IPS-11a (cell line): ENCODE data around the gene HCLS1.

Experiments
- H3K4me3 ChIP-seq: one replicate; pipeline ENCODE4 v1.5.1; 2013; ENCODE audit warnings: low read depth, low read length, control low read depth

HCLS1 gene

GRCh38 chr3:121658716-121659435 is 1.8 kb downstream of the HCLS1 start:
- no peak overlapping the region for H3K4me3 ChIP-seq

- H3K4me3 ChIP-seq: no peak overlapping the region
These were observed 6.0 kb downstream of the HCLS1 start for GRCh38 chr3:121654493-121655385.

- no peak overlapping the region for H3K4me3 ChIP-seq
These were observed 9.0 kb downstream of the HCLS1 start for GRCh38 chr3:121651684-121652083.

GRCh38 chr3:121649645-121650044 is 11.1 kb downstream of the HCLS1 start:
- H3K4me3 ChIP-seq: no peak overlapping the region

GRCh38 chr3:121648219-121648958 is 12.3 kb downstream of the HCLS1 start:
- H3K4me3 ChIP-seq: no peak overlapping the region

GRCh38 chr3:121645054-121645453 is 15.6 kb downstream of the HCLS1 start:
- H3K4me3 ChIP-seq: no peak overlapping the region

GRCh38 chr3:121642601-121643314 is 17.9 kb downstream of the HCLS1 start:
- no peak overlapping the region for H3K4me3 ChIP-seq

GRCh38 chr3:121641127-121641526 is 19.6 kb downstream of the HCLS1 start:
- H3K4me3 ChIP-seq: no peak overlapping the region

- no peak overlapping the region for H3K4me3 ChIP-seq
These were observed 22.8 kb downstream of the HCLS1 start for GRCh38 chr3:121637922-121638321.

- H3K4me3 ChIP-seq: no peak overlapping the region
These were observed 30.3 kb downstream of the HCLS1 start for GRCh38 chr3:121630355-121630754.

GRCh38 chr3:121629601-121630000 is 31.1 kb downstream of the HCLS1 start:
- no peak overlapping the region for H3K4me3 ChIP-seq

- H3K4me3 ChIP-seq: no peak overlapping the region
These were observed 33.1 kb downstream of the HCLS1 start for GRCh38 chr3:121627622-121628021.

GRCh38 chr3:121627211-121627610 is 33.5 kb downstream of the HCLS1 start:
- no peak overlapping the region for H3K4me3 ChIP-seq

- no peak overlapping the region for H3K4me3 ChIP-seq
These were observed 34.2 kb downstream of the HCLS1 start for GRCh38 chr3:121626495-121626894.

- H3K4me3 ChIP-seq: no peak overlapping the region
These were observed 36.4 kb downstream of the HCLS1 start for GRCh38 chr3:121624147-121624899.

- no peak overlapping the region for H3K4me3 ChIP-seq
These were observed 39.2 kb downstream of the HCLS1 start for GRCh38 chr3:121621491-121621890.

- H3K4me3 ChIP-seq: no peak overlapping the region
These were observed 41.0 kb downstream of the HCLS1 start for GRCh38 chr3:121619691-121620090.

- no peak overlapping the region for H3K4me3 ChIP-seq
These were observed 54.6 kb downstream of the HCLS1 start for GRCh38 chr3:121606106-121606505.

GRCh38 chr3:121604759-121605158 is 55.9 kb downstream of the HCLS1 start:
- H3K4me3 ChIP-seq: no peak overlapping the region

GRCh38 chr3:121601212-121601812 is 59.4 kb downstream of the HCLS1 start:
- no peak overlapping the region for H3K4me3 ChIP-seq
